ENCODE results near the gene LYSMD3. TPM values are rescaled to one million over a fixed set of nuclear protein-coding genes. Genes with fewer than 3 reads are reported as not detected.

Gene LYSMD3
- total RNA-seq, 4 donors from 2014 or later, result 13.9 to 37.0 (median 15.8) TPM

DNA sequence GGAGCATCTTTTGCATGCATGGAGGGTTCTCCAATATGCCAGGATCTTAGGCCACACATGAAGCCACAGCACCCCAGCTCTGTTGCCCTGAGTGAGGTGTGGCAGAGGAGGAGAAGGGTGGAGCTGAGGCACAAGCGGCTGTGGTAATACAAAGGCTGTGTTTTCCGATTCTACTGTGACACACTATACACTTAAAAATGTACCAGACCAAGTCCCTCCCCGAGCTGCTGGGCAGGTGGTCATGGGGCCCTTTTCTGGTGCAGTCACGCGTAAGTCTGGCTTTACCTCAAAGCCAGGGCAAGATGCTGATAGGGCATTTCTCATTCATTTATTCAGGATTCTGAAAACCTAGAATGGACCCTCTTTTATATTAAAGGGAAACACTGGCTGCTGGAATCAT is 33.0 kb upstream of the LYSMD3 start:
- TF ChIP-seq, protein P1, sequence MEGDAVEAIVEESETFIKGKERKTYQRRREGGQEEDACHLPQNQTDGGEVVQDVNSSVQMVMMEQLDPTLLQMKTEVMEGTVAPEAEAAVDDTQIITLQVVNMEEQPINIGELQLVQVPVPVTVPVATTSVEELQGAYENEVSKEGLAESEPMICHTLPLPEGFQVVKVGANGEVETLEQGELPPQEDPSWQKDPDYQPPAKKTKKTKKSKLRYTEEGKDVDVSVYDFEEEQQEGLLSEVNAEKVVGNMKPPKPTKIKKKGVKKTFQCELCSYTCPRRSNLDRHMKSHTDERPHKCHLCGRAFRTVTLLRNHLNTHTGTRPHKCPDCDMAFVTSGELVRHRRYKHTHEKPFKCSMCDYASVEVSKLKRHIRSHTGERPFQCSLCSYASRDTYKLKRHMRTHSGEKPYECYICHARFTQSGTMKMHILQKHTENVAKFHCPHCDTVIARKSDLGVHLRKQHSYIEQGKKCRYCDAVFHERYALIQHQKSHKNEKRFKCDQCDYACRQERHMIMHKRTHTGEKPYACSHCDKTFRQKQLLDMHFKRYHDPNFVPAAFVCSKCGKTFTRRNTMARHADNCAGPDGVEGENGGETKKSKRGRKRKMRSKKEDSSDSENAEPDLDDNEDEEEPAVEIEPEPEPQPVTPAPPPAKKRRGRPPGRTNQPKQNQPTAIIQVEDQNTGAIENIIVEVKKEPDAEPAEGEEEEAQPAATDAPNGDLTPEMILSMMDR (IDR thresholded peaks at IDR 0.05; ENCODE audit: low read depth), result no peak

DNA sequence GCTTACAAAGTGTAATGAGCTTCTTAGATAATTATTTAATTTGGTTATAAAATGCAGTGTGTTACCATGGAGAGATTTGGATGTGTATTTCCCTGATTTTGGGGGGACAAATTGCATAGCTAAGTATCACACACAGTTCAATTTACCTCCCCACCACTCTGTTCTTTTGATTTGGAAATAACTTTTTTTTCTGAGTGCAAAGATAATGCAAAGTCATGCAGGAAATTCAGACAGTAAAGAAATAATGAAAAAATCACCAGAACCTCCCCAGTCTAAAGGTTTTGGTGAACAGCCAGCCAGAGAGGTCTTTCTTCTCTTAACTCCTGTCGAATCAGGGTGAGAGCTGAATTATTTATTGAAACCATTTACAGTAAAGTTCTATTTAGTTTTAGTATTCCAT is 32.4 kb upstream of the LYSMD3 start:
- TF ChIP-seq, protein P1 (IDR thresholded peaks at IDR 0.05; ENCODE audit: low read depth), result no peak

DNA sequence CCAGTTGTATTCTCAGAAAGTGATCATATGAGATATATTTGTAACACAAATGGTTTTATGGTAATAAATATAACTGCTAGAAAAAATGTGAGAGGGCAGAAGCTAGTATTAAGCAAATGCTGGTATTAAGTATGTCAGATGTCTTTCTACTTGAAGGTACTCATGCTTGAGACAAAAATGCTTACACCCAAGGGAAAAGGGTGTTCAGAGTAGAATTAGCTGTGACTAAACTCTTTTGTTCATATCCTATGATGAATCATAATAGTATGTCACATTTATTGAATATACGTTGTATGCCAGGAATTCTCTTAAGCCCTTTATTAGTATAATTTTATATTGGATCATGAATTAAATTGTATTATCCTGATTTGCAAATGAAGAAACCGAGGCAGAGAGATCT is 31.4 kb upstream of the LYSMD3 start:
- TF ChIP-seq, protein P1 (IDR thresholded peaks at IDR 0.05; ENCODE audit: low read depth), result no peak

DNA sequence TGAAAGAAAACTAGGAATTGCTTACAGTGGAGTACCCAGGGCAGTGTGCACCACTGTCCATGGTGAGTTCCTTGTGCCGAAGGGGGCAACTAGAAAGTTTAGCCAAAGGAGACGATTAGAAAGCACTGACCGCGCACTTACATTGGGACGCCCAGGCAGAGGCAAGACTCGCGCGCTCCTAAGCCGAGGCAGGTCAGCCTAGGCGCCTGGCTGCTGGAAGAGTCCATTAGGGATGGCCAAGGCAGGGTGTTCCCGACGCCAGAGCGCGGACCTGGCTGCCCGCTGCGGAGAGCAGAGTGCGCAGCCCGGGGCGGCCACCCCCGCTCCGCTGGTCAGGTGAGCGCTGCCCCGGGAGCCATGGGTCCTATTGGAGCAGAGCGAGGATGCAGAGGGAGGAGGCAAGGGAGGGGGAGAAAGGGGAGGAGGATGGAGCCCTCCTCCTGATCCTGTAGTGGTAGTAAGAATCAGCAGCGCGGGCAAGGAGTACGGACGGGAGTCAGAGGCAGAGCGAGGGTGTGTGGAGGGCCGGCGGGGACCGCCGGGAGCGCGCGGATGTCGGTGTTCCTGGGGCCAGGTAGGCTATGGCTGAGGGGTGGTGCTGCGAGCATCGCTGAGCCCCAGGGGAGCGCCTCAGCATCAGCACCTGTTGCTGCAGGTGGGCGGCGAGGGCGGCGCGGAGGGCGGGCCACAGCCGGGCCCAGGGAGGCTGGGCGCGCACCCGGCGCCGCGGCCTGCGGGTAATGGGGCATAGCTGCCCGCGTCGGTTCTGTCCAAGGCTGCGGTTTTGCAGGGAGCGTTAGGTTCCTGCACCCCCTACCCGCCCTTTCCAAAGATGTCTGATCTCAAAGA is 29.2 kb upstream of the LYSMD3 start, which contains the start of gene ADGRV1:
TSS of gene ADGRV1 (plus strand) at position 454 of the 849 bp plus-strand sequence. CDS start at position 553, 99 bp downstream.
- TF ChIP-seq, protein P1 (IDR thresholded peaks at IDR 0.05; ENCODE audit: low read depth), result no peak

DNA sequence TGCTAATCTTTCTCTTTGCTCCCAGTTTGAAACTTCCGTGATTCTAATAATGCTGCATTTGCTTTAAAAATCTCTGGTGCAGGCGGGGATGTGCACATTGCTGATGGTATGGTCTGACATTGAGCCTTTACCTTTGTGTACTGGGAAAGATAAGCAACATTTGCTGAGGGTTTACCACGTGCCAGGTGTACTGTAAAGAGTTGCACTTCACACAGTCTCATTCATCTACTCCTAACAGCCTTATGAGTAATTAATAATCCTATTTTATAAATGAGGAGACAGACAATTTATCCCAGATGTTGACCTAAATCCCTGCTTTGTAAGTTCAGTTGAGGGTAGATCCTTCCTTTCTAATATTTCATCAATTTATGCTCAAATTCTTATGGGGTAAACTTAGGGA is 28.5 kb upstream of the LYSMD3 start:
- TF ChIP-seq, protein P1 (IDR thresholded peaks at IDR 0.05; ENCODE audit: low read depth), result no peak

DNA sequence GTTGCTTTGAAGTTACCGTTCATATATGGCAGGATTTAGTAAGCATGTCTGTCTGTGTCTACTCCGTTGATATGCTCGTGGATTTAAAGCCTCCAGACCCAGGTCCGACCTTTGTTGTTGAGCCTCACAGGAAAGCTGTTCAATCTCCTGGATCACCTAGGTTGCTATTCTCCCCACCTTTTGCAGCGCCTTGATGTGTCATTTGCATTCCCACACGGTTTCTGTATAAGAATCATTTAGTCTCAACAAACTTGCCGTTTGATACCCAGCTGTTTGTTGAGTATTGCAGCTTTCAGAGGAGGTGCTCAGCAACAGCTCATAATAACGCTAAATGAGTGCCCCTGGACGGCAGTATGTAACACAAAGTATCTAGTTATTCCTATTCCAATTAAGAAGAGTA is 28.0 kb upstream of the LYSMD3 start:
- TF ChIP-seq, protein P1 (IDR thresholded peaks at IDR 0.05; ENCODE audit: low read depth), result no peak

DNA sequence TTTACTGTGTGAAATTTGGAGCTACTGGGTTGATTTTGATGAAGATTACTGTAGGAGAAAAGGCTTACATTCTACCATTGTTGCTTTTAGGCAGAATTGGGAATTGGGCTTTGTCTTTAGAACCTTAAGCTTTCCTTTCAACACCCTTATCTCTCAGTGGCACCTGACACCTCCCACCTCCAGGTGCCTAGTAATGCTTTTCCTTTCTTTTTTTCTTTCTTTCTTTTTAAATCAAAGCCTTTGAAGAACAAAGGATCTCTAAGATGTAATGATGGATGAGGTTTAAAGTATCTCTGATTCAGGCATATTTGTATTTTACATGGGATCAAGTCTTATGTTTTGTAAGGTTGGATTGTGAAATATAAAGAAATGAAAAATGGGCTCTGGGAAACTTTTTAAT is 26.3 kb upstream of the LYSMD3 start:
- TF ChIP-seq, protein P1 (IDR thresholded peaks at IDR 0.05; ENCODE audit: low read depth), result no peak

Measured in subcutaneous adipose tissue (tissue), 4 donors.